ENCODE data around the gene SETBP1. TPM values are rescaled to one million over a fixed set of nuclear protein-coding genes. Genes with fewer than 3 reads are reported as not detected.

SETBP1 gene
- total RNA-seq, 3 donors from 2014 or later = 15.0 to 97.2 (median 17.8) TPM

DNA sequence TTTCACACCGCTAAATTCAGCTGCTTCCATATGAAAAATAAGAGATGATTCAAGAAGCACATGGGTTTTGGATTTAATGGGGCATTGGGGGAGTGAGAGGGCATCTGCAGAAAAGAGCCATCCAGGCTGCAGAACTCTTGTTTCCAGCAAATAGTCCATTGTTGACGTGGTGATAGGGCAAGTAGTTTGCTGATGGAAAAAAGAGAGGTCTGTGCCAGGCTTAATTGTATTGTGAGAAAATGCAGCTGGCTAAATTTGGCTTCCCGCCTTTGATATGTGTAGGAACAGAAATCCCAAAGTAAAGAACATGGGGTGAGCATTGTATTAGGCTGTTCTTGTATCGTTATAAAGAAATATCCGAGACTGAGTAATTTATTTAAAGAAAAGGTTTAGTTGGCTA lies 199.5 kb downstream of the SETBP1 start:
- ATAC-seq (no peak), DNase-seq (no peak)
- Histone ChIP-seq H3K4me1 (ENCODE audit: low read depth) (no peaks in the 10 kb centered on the region), H3K9me3 (no peaks in the 10 kb centered on the region), H3K36me3 (ENCODE audit: low read depth) (no peaks in the 10 kb centered on the region), H3K4me3 (no peak overlapping the region)
- TF ChIP-seq, protein P1, sequence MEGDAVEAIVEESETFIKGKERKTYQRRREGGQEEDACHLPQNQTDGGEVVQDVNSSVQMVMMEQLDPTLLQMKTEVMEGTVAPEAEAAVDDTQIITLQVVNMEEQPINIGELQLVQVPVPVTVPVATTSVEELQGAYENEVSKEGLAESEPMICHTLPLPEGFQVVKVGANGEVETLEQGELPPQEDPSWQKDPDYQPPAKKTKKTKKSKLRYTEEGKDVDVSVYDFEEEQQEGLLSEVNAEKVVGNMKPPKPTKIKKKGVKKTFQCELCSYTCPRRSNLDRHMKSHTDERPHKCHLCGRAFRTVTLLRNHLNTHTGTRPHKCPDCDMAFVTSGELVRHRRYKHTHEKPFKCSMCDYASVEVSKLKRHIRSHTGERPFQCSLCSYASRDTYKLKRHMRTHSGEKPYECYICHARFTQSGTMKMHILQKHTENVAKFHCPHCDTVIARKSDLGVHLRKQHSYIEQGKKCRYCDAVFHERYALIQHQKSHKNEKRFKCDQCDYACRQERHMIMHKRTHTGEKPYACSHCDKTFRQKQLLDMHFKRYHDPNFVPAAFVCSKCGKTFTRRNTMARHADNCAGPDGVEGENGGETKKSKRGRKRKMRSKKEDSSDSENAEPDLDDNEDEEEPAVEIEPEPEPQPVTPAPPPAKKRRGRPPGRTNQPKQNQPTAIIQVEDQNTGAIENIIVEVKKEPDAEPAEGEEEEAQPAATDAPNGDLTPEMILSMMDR (IDR thresholded peaks at IDR 0.05) = no peak
- intact Hi-C loops (cut with DNase I, micrococcal nuclease) = no loop called here

DNA sequence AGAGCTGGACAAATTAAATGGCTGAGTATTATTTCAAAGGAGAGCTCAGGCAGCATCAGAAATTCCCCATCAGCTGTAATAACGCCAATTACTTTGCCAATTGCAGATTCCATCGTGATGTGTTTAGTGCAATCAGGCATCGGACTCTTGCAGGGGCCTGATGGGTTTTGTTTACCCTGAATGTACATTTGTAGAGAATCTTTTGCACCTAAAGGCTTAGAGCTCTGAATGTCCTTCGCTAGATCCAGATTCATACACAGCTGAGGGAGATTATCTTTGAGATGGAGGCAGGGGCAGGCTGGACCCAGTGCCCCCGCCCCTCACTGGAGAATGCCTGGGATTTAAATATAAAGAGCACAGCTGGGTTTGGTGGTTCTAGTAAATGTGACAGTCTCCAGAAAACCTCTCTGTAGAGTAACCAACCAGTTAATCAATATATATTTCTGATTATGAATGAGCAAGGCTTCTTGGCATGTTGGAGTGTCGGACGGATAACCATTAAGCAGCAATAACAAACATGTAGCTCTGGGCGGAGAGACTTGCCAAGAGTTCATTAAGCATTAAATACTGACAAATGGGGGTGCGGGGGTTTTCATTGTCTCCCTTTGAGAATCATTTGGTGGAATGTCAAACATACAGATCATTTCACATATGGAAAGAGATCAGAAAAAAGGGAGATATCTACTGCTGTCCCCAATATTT lies 200.9 kb downstream of the SETBP1 start:
- DNase-seq (no peak), ATAC-seq (no peak)
- TF ChIP-seq, protein P1 (IDR thresholded peaks at IDR 0.05) = no peak

DNA sequence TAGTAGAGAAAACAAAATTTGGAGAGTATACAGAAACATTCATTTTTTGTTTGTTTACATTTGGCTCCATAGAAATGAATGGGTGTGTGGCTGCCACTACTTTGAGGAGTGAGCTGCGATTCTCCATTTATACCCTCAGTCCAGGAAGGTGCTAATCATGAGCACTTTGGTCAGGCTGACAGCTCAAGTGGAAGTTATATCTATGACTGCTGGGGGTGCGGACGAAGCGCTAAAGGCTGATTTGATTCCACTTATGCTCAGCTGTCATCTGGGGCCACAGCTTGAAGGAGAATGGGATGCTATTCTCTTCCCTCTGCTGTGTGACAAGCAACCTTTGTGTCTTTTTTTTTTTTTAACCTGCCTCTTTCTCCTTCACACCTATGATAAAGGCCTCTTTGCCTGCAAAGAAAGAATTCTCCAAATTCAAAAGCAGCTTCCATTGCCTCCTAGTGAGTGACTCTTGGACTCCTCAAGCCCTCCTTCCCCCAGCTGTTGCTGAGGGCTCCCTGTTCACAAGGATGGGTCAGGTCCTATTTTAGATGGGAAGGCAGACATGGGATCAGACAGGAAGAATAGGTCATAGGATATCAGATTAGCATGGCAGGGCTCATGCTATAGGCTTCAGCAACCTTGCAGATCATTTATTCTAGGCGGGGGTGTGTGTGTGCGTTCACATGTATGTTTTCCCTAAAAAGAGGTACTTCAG lies 201.6 kb downstream of the SETBP1 start:
- Histone ChIP-seq H3K36me3 (ENCODE audit: low read depth) (no peaks in the 10 kb centered on the region), H3K4me1 (ENCODE audit: low read depth) (no peaks in the 10 kb centered on the region), H3K9me3 (no peaks in the 10 kb centered on the region), H3K4me3 (no peak overlapping the region)
- TF ChIP-seq, protein P1 (IDR thresholded peaks at IDR 0.05) = no peak
- ATAC-seq (no peak), DNase-seq (no peak)
- intact Hi-C loops (cut with DNase I, micrococcal nuclease) = no loop called here

More for the DNA sequence above, 200.9 kb downstream of the SETBP1 start:
- intact Hi-C loops (cut with DNase I, micrococcal nuclease) = no loop called here
- Histone ChIP-seq H3K4me3 (no peak overlapping the region), H3K36me3 (ENCODE audit: low read depth) (no peaks in the 10 kb centered on the region), H3K4me1 (ENCODE audit: low read depth) (no peaks in the 10 kb centered on the region), H3K9me3 (no peaks in the 10 kb centered on the region)

DNA sequence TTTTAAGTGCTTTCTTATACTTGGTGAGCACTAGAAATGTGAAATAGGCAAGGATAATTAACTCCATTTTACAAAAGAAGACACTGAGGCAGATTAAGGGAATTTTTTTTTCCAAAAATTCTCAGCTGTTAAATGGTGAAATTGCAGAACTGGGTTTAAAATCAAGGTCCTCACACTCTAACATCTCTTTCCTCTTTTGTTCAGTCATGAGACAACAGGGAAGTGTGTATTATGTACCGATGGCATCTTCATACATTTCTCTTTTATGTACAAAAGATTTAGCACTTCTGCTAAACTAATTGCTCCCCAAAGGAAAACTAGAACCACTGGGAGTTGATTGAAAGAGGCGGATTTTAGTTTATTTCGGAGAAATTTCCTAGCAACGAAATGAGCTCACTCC lies 203.0 kb downstream of the SETBP1 start:
- TF ChIP-seq, protein P1 (IDR thresholded peaks at IDR 0.05) = no peak
- no peaks in the 10 kb centered on the region for H3K36me3 ChIP-seq (ENCODE audit: low read depth)
- H3K9me3 ChIP-seq = no peaks in the 10 kb centered on the region
- ATAC-seq (no peak), DNase-seq (no peak)
- H3K4me3 ChIP-seq = no peak overlapping the region
- intact Hi-C loops (cut with DNase I, micrococcal nuclease) = no loop called here
- H3K4me1 ChIP-seq (ENCODE audit: low read depth) = peaks cover 2% of the 10 kb centered on the region

DNA sequence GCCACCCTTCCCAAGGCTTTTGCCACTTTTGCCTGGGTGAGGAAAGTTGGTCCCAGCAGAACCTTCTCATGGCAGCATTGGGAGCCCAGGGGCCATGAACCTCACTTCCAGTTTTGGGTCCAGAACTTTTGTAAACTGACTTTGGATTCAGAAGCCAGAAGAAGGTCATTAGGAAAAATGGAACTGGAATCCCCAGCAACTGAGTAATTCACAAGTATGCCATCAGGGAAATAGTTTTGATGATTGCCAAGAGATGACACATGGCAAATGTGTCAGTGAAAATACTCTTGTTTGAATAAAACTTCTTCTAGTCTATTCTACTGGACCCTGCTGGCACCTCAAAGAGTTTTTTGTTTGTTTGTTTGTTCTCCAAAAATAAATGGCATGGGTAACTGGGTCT lies 203.7 kb downstream of the SETBP1 start:
- Histone ChIP-seq H3K4me1 (ENCODE audit: low read depth) (peaks cover 2% of the 10 kb centered on the region), H3K4me3 (no peak overlapping the region), H3K9me3 (no peaks in the 10 kb centered on the region), H3K36me3 (ENCODE audit: low read depth) (no peaks in the 10 kb centered on the region)
- TF ChIP-seq, protein P1 (IDR thresholded peaks at IDR 0.05) = no peak
- DNase-seq (no peak), ATAC-seq (no peak)
- intact Hi-C loops (cut with DNase I, micrococcal nuclease) = no loop called here

Measured in mucosa of descending colon (tissue), 3 donors.